ENCODE results near the gene CFAP91. TPM values are rescaled to one million over a fixed set of nuclear protein-coding genes. Genes with fewer than 3 reads are reported as not detected.

CFAP91 gene
- total and polyA plus RNA-seq, 9 donors = 5.3 to 47.9 (median 11.4) TPM

DNA sequence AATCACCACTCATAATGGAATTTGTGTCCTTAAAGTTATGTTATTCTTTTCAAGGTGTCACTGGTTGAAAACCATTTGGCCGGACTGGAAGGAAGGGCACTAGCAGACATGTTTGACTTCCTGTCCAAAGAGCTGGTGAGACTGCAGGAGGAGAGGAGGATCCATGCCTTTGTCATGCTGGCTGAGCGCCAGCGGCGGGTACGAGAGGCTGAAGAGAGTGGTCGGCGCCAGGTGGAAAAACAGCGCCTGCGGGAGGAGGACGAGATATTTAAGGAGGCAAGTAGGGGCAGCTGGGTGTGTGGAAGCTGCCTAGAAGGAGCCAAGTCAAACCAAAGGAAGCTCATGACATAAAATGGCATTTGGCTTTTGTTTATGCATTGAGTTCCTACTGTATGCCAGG is 41.1 kb downstream of the CFAP91 start:
- Histone ChIP-seq H3K4me3 (no peak overlapping the region), H3K4me1 (ENCODE audit: insufficient read depth) (no peaks in the 10 kb centered on the region), H3K36me3 (no peaks in the 10 kb centered on the region), H3K27ac (no peak overlapping the region), H3K9me3 (no peaks in the 10 kb centered on the region), H3K27me3 (no peaks in the 10 kb centered on the region)
- 92 to 93% (median 93%) methylated on average over 10 of the region's 10 CpGs for WGBS, 3 donors
- intact Hi-C loops (cut with DNase I) = no loop called here
- TF ChIP-seq POLR2A (IDR thresholded peaks at IDR 0.05) (no peak), EP300 (IDR thresholded peaks at IDR 0.05) (no peak)
- TF ChIP-seq, protein P1, sequence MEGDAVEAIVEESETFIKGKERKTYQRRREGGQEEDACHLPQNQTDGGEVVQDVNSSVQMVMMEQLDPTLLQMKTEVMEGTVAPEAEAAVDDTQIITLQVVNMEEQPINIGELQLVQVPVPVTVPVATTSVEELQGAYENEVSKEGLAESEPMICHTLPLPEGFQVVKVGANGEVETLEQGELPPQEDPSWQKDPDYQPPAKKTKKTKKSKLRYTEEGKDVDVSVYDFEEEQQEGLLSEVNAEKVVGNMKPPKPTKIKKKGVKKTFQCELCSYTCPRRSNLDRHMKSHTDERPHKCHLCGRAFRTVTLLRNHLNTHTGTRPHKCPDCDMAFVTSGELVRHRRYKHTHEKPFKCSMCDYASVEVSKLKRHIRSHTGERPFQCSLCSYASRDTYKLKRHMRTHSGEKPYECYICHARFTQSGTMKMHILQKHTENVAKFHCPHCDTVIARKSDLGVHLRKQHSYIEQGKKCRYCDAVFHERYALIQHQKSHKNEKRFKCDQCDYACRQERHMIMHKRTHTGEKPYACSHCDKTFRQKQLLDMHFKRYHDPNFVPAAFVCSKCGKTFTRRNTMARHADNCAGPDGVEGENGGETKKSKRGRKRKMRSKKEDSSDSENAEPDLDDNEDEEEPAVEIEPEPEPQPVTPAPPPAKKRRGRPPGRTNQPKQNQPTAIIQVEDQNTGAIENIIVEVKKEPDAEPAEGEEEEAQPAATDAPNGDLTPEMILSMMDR (IDR thresholded peaks at IDR 0.05) = no peak
- DNase-seq = no peak

GRCh38 chr3:119745942-119746341 is 43.1 kb downstream of the CFAP91 start:
- DNase-seq = no peak
- Histone ChIP-seq H3K27me3 (no peaks in the 10 kb centered on the region), H3K9me3 (no peaks in the 10 kb centered on the region), H3K4me1 (ENCODE audit: insufficient read depth) (no peaks in the 10 kb centered on the region), H3K27ac (no peak overlapping the region), H3K36me3 (no peaks in the 10 kb centered on the region), H3K4me3 (no peak overlapping the region)
- TF ChIP-seq, protein P1 (IDR thresholded peaks at IDR 0.05) = no peak
- TF ChIP-seq EP300 (IDR thresholded peaks at IDR 0.05) = no peak
- TF ChIP-seq POLR2A (IDR thresholded peaks at IDR 0.05) = no peak
- intact Hi-C loops (cut with DNase I) = no loop called here
- WGBS, 3 donors = 95 to 100% (median 97%) methylated on average over 1 of the region's 1 CpG

DNA sequence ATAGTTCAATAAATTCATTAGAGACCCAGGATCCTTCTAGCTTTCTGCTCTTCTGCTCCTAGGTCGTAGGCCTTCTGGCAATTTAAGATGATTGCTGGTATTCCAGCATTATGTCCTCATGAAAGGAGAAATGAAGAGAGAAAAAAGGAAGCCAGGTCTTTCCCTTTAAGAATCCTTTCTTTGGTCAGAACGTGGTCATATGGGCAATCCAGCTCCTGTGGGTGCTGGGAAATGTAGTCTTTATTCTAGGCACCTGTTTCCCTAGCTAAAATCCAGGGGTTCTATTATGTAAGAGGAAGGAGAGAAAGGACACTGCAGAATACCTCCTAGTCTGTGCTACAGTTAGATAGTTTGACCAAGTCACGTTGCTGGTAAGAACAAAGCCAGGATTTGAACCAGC is 43.6 kb downstream of the CFAP91 start:
- intact Hi-C loops (cut with DNase I) = no loop called here
- 77 to 80% (median 80%) methylated on average over 3 of the region's 3 CpGs for WGBS, 3 donors
- H3K36me3 ChIP-seq = no peaks in the 10 kb centered on the region
- H3K27ac ChIP-seq = no peak overlapping the region
- H3K4me1 ChIP-seq (ENCODE audit: insufficient read depth) = no peaks in the 10 kb centered on the region
- no peaks in the 10 kb centered on the region for H3K27me3 ChIP-seq
- H3K4me3 ChIP-seq = no peak overlapping the region
- H3K9me3 ChIP-seq = no peaks in the 10 kb centered on the region
- no peak for DNase-seq
- TF ChIP-seq POLR2A (IDR thresholded peaks at IDR 0.05) (no peak), EP300 (IDR thresholded peaks at IDR 0.05) (no peak)
- TF ChIP-seq, protein P1 (IDR thresholded peaks at IDR 0.05) = no peak

DNA sequence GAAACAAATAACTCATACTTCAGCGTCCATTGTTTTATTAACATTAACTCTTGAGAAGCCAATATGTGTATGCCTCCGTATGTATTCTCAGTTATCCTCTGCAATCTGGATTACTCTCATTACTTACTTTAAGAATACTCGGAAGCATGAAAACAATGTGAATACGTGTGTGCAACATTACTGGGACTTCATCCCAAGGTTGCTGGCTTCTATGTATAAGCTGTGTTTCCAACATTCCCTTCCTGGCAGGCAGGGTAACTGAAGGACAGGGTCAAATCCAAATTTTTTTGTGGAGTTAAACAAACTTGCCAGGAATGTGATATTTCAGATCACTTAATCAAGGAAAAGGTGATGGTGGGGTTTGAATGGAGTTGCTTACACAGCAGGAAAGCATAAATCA is 44.5 kb downstream of the CFAP91 start:
- 7 to 22% (median 15%) methylated on average over 4 of the region's 4 CpGs for WGBS, 3 donors
- DNase-seq = no peak
- Histone ChIP-seq H3K9me3 (no peaks in the 10 kb centered on the region), H3K27ac (no peak overlapping the region), H3K4me1 (ENCODE audit: insufficient read depth) (no peaks in the 10 kb centered on the region), H3K36me3 (no peaks in the 10 kb centered on the region), H3K4me3 (no peak overlapping the region), H3K27me3 (no peaks in the 10 kb centered on the region)
- intact Hi-C loops (cut with DNase I) = no loop called here
- TF ChIP-seq, protein P1 (IDR thresholded peaks at IDR 0.05) = no peak
- TF ChIP-seq EP300 (IDR thresholded peaks at IDR 0.05) (no peak), POLR2A (IDR thresholded peaks at IDR 0.05) (no peak)
